Mesodermal cell (in vitro differentiated cells): Measurements from ENCODE around the gene HILPDA.

Experiments used
- H3K27ac ChIP-seq: 2 replicates; pipeline ENCODE4 v1.7.0; 2013; ENCODE audit warnings: mild to moderate bottlenecking, low read depth, low read length, moderate library complexity; ENCODE audit not compliant: severe bottlenecking
- H3K36me3 ChIP-seq: 2 replicates; pipeline ENCODE4 v1.7.1; 2013; ENCODE audit warnings: mild to moderate bottlenecking, low read length, moderate library complexity; ENCODE audit not compliant: control insufficient read depth, insufficient read depth
- H3K4me1 ChIP-seq: one replicate; pipeline ENCODE4 v1.7.1; 2013; ENCODE audit warnings: mild to moderate bottlenecking, low read length; ENCODE audit not compliant: insufficient read depth, control insufficient read depth, poor library complexity, severe bottlenecking
- H3K4me3 ChIP-seq: 2 replicates; pipeline ENCODE4 v1.7.0; 2013; ENCODE audit warnings: low read length, control low read depth, mild to moderate bottlenecking; ENCODE audit not compliant: insufficient read depth, poor library complexity, severe bottlenecking; ENCODE audit errors: extremely low read depth
- H3K9me3 ChIP-seq: 2 replicates; pipeline ENCODE4 v1.7.1; 2013; ENCODE audit warnings: mild to moderate bottlenecking, low read length, moderate library complexity; ENCODE audit not compliant: control insufficient read depth
- WGBS, 2 experiments: methylation state at CpG; one replicate each; pipeline ENCODE4 v1.1.5; 2013; ENCODE audit warnings: missing lambda C conversion rate in 2 of 2; ENCODE audit not compliant: insufficient coverage in 2 of 2; 5-methylcytosine and 5-hydroxymethylcytosine counted together

The HILPDA gene

GRCh38 chr7:128419257-128419656, 36.4 kb upstream of the HILPDA start:
- 84 to 89% methylated on average over 6 to 7 of the region's 7 CpGs for WGBS, 2 experiments
- no peak overlapping the region for H3K4me3 ChIP-seq
- H3K9me3 ChIP-seq: no peaks in the 10 kb centered on the region
- H3K36me3 ChIP-seq: no peaks in the 10 kb centered on the region
- no peaks in the 10 kb centered on the region for H3K4me1 ChIP-seq
- H3K27ac ChIP-seq: no peak overlapping the region

- Histone ChIP-seq H3K4me3 (no peak overlapping the region), H3K27ac (no peak overlapping the region), H3K4me1 (no peaks in the 10 kb centered on the region), H3K36me3 (no peaks in the 10 kb centered on the region), H3K9me3 (no peaks in the 10 kb centered on the region)
- 100% methylated on average over 1 of the region's 1 CpG; no CpG with 5 or more reads in 1 of the 2 experiments for WGBS, 2 experiments
Observed at GRCh38 chr7:128420773-128421172, 34.9 kb upstream of the HILPDA start.

GRCh38 chr7:128421384-128421783, 34.3 kb upstream of the HILPDA start:
- Histone ChIP-seq H3K36me3 (no peaks in the 10 kb centered on the region), H3K27ac (no peak overlapping the region), H3K4me3 (no peak overlapping the region), H3K4me1 (no peaks in the 10 kb centered on the region), H3K9me3 (no peaks in the 10 kb centered on the region)
- 86% methylated on average over 1 of the region's 1 CpG; no CpG with 5 or more reads in 1 of the 2 experiments for WGBS, 2 experiments

- H3K27ac ChIP-seq: no peak overlapping the region
- no CpG with 5 or more reads among the region's 1 CpG for WGBS, 2 experiments
- no peaks in the 10 kb centered on the region for H3K36me3 ChIP-seq
- no peaks in the 10 kb centered on the region for H3K9me3 ChIP-seq
- no peaks in the 10 kb centered on the region for H3K4me1 ChIP-seq
- H3K4me3 ChIP-seq: no peak overlapping the region
Observed at GRCh38 chr7:128422037-128422436, 33.6 kb upstream of the HILPDA start.

- H3K27ac ChIP-seq: no peak overlapping the region
- no peaks in the 10 kb centered on the region for H3K4me1 ChIP-seq
- no peaks in the 10 kb centered on the region for H3K9me3 ChIP-seq
- H3K4me3 ChIP-seq: no peak overlapping the region
- no peaks in the 10 kb centered on the region for H3K36me3 ChIP-seq
- WGBS, 2 experiments: 93 to 100% methylated on average over 2 of the region's 3 CpGs
Observed at GRCh38 chr7:128422842-128423241, 32.8 kb upstream of the HILPDA start.

GRCh38 chr7:128424686-128425275, 30.9 kb upstream of the HILPDA start:
- H3K27ac ChIP-seq: no peak overlapping the region
- H3K9me3 ChIP-seq: no peaks in the 10 kb centered on the region
- H3K4me3 ChIP-seq: no peak overlapping the region
- no peaks in the 10 kb centered on the region for H3K4me1 ChIP-seq
- WGBS, 2 experiments: no CpG with 5 or more reads among the region's 1 CpG
- H3K36me3 ChIP-seq: no peaks in the 10 kb centered on the region

- Histone ChIP-seq H3K4me3 (no peak overlapping the region), H3K4me1 (no peaks in the 10 kb centered on the region), H3K27ac (no peak overlapping the region), H3K9me3 (no peaks in the 10 kb centered on the region), H3K36me3 (no peaks in the 10 kb centered on the region)
- WGBS, 2 experiments: 54 to 58% methylated on average over 2 to 4 of the region's 4 CpGs
Observed at GRCh38 chr7:128425850-128426249, 29.8 kb upstream of the HILPDA start.

- Histone ChIP-seq H3K4me1 (no peaks in the 10 kb centered on the region), H3K9me3 (no peaks in the 10 kb centered on the region), H3K27ac (no peak overlapping the region), H3K4me3 (no peak overlapping the region), H3K36me3 (no peaks in the 10 kb centered on the region)
- 14 to 29% methylated on average over 4 to 6 of the region's 7 CpGs for WGBS, 2 experiments
Observed at GRCh38 chr7:128427289-128427891, 28.3 kb upstream of the HILPDA start.

GRCh38 chr7:128430207-128430606, 25.5 kb upstream of the HILPDA start:
- Histone ChIP-seq H3K36me3 (no peaks in the 10 kb centered on the region), H3K27ac (no peak overlapping the region), H3K4me1 (peaks cover under 1% of the 10 kb centered on the region), H3K4me3 (no peak overlapping the region), H3K9me3 (no peaks in the 10 kb centered on the region)
- 70 to 79% methylated on average over 2 to 3 of the region's 3 CpGs for WGBS, 2 experiments

GRCh38 chr7:128431221-128431620, 24.5 kb upstream of the HILPDA start:
- WGBS, 2 experiments: 57 to 65% methylated on average over 5 of the region's 6 CpGs
- peaks cover 3% of the 10 kb centered on the region for H3K4me1 ChIP-seq
- H3K9me3 ChIP-seq: no peaks in the 10 kb centered on the region
- no peak overlapping the region for H3K4me3 ChIP-seq
- no peak overlapping the region for H3K27ac ChIP-seq
- no peaks in the 10 kb centered on the region for H3K36me3 ChIP-seq

- H3K36me3 ChIP-seq: no peaks in the 10 kb centered on the region
- peaks cover 3% of the 10 kb centered on the region for H3K4me1 ChIP-seq
- no peak overlapping the region for H3K27ac ChIP-seq
- H3K4me3 ChIP-seq: no peak overlapping the region
- no peaks in the 10 kb centered on the region for H3K9me3 ChIP-seq
- WGBS, 2 experiments: 50% methylated on average over 1 of the region's 2 CpGs; no CpG with 5 or more reads in 1 of the 2 experiments
Observed at GRCh38 chr7:128431754-128432153, 23.9 kb upstream of the HILPDA start.
